Liver (tissue), 9 donors: Measurements from ENCODE around the gene FAM241A. TPM values are rescaled to one million over a fixed set of nuclear protein-coding genes. Genes with fewer than 3 reads are reported as not detected.

ENCODE experiments used
- DNase-seq: peaks from one replicate; pipeline ENCODE4 v3.0.0-alpha.2; 2017; ENCODE audit warnings: low spot score
- H3K27ac ChIP-seq, 2 donors: one replicate each; pipeline ENCODE4 v1.7.0; 2013; ENCODE audit warnings: inconsistent platforms in 2 of 2, low read length in 2 of 2, control low read depth in 1 of 2, low read depth in 1 of 2, mild to moderate bottlenecking in 1 of 2
- H3K27me3 ChIP-seq, 4 donors: one replicate each; pipeline versions ENCODE4 v1.6.1 to v1.7.0; 2013; ENCODE audit warnings: low read length in 3 of 4, inconsistent platforms in 1 of 4, mild to moderate bottlenecking in 1 of 4, moderate library complexity in 1 of 4; ENCODE audit not compliant: control insufficient read depth in 4 of 4, insufficient read depth in 4 of 4
- H3K36me3 ChIP-seq, 4 donors: one replicate each; pipeline versions ENCODE4 v1.6.1 to v1.7.0; 2013; ENCODE audit warnings: low read length in 3 of 4, mild to moderate bottlenecking in 3 of 4, low read depth in 1 of 4, moderate library complexity in 1 of 4; ENCODE audit not compliant: control insufficient read depth in 4 of 4, insufficient read depth in 3 of 4
- H3K4me1 ChIP-seq, 4 donors: one replicate each; pipeline versions ENCODE4 v1.6.1 to v1.7.0; 2013; ENCODE audit warnings: low read length in 3 of 4, mild to moderate bottlenecking in 3 of 4, moderate library complexity in 1 of 4; ENCODE audit not compliant: control insufficient read depth in 4 of 4, insufficient read depth in 4 of 4
- H3K4me3 ChIP-seq, 3 donors: one replicate each; pipeline versions ENCODE4 v1.6.1 to v1.7.0; 2013; ENCODE audit warnings: low read length in 3 of 3, control low read depth in 1 of 3, low read depth in 1 of 3, mild to moderate bottlenecking in 1 of 3
- H3K9ac ChIP-seq, 2 donors: one replicate each; pipeline ENCODE4 v1.7.0; 2013; ENCODE audit warnings: low read length in 2 of 2, mild to moderate bottlenecking in 2 of 2, moderate library complexity in 2 of 2, control low read depth in 1 of 2, low read depth in 1 of 2
- H3K9me3 ChIP-seq, 4 donors: one replicate each; pipeline versions ENCODE4 v1.6.1 to v1.7.0; 2013; ENCODE audit warnings: low read length in 3 of 4; ENCODE audit not compliant: control insufficient read depth in 4 of 4
- CTCF ChIP-seq: fragments of 150-350 bp; IDR thresholded peaks from 2 replicates; pipeline ENCODE4 v1.5.1; 2017; ENCODE audit warnings: improper control_type of control experiment, low read depth, low read length; ENCODE audit not compliant: missing input control
- FOXA1 ChIP-seq: IDR thresholded peaks from 2 replicates; pipeline ENCODE4 v1.6.1; 2016; ENCODE audit warnings: antibody characterized with exemption
- GABPA ChIP-seq, 2 donors: IDR thresholded peaks in 1 of 2; conservative IDR thresholded peaks in 1 of 2; 2 replicates each; pipeline ENCODE4 v1.6.1; 2016; ENCODE audit warnings: antibody characterized with exemption in 2 of 2, mild to moderate bottlenecking in 1 of 2, moderate library complexity in 1 of 2
- JUND ChIP-seq, 2 donors: IDR thresholded peaks; 2 replicates each; pipeline ENCODE4 v1.6.1; 2016; ENCODE audit warnings: antibody characterized with exemption in 2 of 2
- MAX ChIP-seq: IDR thresholded peaks from 2 replicates; pipeline ENCODE4 v1.6.1; 2016; ENCODE audit warnings: antibody characterized with exemption
- NR2F2 ChIP-seq: IDR thresholded peaks from 2 replicates; pipeline ENCODE4 v1.6.1; 2016; ENCODE audit warnings: antibody characterized with exemption
- RAD21 ChIP-seq, 2 donors: IDR thresholded peaks; 2 replicates each; pipeline ENCODE4 v1.6.1; 2016; ENCODE audit warnings: antibody characterized with exemption in 2 of 2, mild to moderate bottlenecking in 2 of 2
- REST ChIP-seq: IDR thresholded peaks from 2 replicates; pipeline ENCODE4 v1.6.1; 2016; ENCODE audit warnings: antibody characterized with exemption, mild to moderate bottlenecking
- YY1 ChIP-seq: IDR thresholded peaks from 2 replicates; pipeline ENCODE4 v1.6.1; 2016; ENCODE audit warnings: antibody characterized with exemption, mild to moderate bottlenecking
- ZBTB33 ChIP-seq: IDR thresholded peaks from 2 replicates; pipeline ENCODE4 v1.6.1; 2016; ENCODE audit warnings: antibody characterized with exemption
- polyA plus RNA-seq, 2 donors: library from polyadenylated mRNA; stranded (reverse) in 1 of 2; unstranded in 1 of 2; fragments of 200-250 nt in 1 of 2; fragments of >200 nt in 1 of 2; fragmentation: Nextera tagmentation in 1 of 2; extraction: Ambion mirVana in 1 of 2; gene quantifications; one replicate each; pipeline versions ENCODE4 v1.2.1 to v1.2.3, GENCODE V29; 2013 to 2015
- total RNA-seq, 2 donors: library from RNA; depleted of rRNA; stranded (reverse); fragments of >200 nt; gene quantifications; one replicate each; pipeline ENCODE4 v1.2.3, GENCODE V29; 2014
- donor health status: healthy.
- donor health status: healthy.
- donor health status: healthy.
- donor health status: healthy.
- donor health status: healthy.

Gene FAM241A
- total and polyA plus RNA-seq, 4 donors: 1.1 to 2.3 (median 1.7) TPM

GRCh38 chr4:112214390-112215264 lies 69.4 kb downstream of the FAM241A start:
- no peaks in the 10 kb centered on the region for H3K9me3 ChIP-seq

More at GRCh38 chr4:112214390-112215264, 69.4 kb downstream of the FAM241A start:
- H3K4me3 ChIP-seq: no peak overlapping the region
- no peak for TF ChIP-seq MAX
- TF ChIP-seq GABPA (IDR thresholded peaks at IDR 0.05 in 1 of 2, conservative IDR thresholded peaks at IDR 0.05 in 1 of 2): no peak
- peak; percentile 81 to 85 for TF ChIP-seq RAD21 (IDR thresholded peaks at IDR 0.05)
- no peak for TF ChIP-seq JUND (IDR thresholded peaks at IDR 0.05)
- TF ChIP-seq YY1: no peak
- no peak for TF ChIP-seq FOXA1
- TF ChIP-seq CTCF: peak; percentile 67
- no peak for TF ChIP-seq ZBTB33
- TF ChIP-seq NR2F2: no peak
- no peak for TF ChIP-seq REST
- H3K27ac ChIP-seq: no peak overlapping the region
- H3K9ac ChIP-seq: no peak overlapping the region
- H3K4me1 ChIP-seq: no peaks in the 10 kb centered on the region
- no peaks in the 10 kb centered on the region for H3K36me3 ChIP-seq
- no peaks in the 10 kb centered on the region for H3K27me3 ChIP-seq
- DNase-seq: no peak
